ENCODE results near the gene TNFRSF4. TPM values are rescaled to one million over a fixed set of nuclear protein-coding genes. Genes with fewer than 3 reads are reported as not detected.

TNFRSF4 gene
- total and polyA plus RNA-seq, 10 of the 15 experiments (the other 5 are each of a cell fraction or from before 2014, with no cell fraction given), result 0.05 to 7.3 (median 2.5) TPM; not detected in 1

DNA sequence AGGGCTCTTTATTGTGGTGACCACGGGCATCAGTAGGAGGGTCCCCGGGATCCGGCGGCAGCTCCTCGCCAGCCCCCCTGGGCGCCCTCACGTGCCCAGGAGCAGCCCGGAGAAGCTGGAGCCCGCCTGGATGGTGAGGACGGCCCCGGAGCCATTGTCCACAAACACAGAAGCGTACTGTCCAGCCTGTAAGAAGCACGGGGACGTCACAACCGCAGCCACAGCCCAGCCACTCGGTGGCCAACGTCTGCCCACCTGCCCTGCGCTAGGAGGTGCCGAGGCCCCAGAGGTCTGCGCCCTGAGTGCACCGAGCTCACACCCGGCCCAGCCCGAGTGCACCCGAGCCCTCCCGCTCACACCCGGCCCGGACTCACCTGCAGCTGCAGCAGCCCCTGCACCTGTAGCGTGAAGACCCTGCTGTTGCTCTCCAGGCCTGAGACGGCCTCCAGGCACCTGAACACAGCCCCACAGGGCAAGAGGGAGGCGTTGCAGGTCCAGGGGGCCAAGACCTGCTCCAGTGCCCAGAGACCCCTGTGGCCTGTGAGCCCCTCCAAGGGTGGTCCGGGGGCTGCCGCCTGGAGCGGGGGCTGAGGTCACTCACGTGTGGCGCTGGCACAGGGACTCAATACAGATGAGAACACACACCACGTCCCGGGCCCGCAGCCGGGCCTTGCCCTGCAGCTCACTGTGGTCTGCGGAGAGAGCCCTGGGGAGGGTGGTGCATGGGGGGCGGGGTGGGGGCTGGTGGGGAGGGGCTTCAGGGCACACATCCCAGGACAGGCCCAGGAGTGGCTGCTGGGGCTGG is 28.7 kb upstream of the TNFRSF4 start (continued):
- no peak for TF ChIP-seq POLR2AphosphoS2 (IDR thresholded peaks at IDR 0.05; ENCODE audit: low read depth, low read length)
- TF ChIP-seq, protein P1, sequence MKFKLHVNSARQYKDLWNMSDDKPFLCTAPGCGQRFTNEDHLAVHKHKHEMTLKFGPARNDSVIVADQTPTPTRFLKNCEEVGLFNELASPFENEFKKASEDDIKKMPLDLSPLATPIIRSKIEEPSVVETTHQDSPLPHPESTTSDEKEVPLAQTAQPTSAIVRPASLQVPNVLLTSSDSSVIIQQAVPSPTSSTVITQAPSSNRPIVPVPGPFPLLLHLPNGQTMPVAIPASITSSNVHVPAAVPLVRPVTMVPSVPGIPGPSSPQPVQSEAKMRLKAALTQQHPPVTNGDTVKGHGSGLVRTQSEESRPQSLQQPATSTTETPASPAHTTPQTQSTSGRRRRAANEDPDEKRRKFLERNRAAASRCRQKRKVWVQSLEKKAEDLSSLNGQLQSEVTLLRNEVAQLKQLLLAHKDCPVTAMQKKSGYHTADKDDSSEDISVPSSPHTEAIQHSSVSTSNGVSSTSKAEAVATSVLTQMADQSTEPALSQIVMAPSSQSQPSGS (IDR thresholded peaks at IDR 0.05; ENCODE audit: low read length), result no peak

DNA sequence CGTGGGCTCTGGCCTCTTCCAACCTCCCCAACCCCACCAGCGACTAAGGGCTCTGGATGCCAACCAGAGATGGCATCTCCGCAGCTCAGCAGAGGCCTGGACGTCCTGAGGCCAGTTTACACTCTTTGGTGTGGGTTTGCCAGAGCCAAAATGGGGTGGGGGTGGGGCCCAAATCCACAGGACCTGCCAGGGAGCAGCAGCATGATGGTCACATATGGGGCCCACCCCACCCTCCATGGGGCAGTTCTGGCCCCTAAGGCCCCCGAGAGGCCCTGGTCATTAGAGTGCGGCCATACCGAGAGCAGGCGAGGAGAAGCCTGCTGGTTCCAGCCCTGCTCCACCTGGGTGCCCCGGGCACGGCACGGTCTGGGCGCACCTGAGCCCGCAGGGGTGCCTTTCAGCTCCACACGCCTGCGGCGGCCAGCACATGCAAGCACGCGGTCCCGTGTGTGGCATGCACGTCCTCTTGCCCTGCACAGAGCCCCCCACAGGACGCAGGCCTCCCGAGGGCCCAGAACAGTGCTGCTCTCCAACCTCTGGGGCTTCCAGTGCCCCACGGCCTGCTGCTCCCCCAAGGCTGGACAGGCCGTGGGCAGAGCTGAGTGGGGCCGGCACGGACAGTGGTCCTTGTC is 27.8 kb upstream of the TNFRSF4 start:
- 56% methylated on average over 26 of the region's 26 CpGs for WGBS (ENCODE audit: insufficient coverage, insufficient replicate concordance, low lambda C conversion rate, missing lambda C conversion rate)

More for the DNA sequence above, 27.8 kb upstream of the TNFRSF4 start:
- Histone ChIP-seq H3K4me2 (ENCODE audit: control insufficient read depth, insufficient read depth) (no peak overlapping the region), H3K9ac (ENCODE audit: control insufficient read depth, insufficient read depth, low read length) (no peak overlapping the region), H3K79me2 (ENCODE audit: control insufficient read depth, insufficient read depth, low read length) (no peaks in the 10 kb centered on the region), H3K36me3 (ENCODE audit: control insufficient read depth in 2 of 2, insufficient read depth in 2 of 2, low read length in 1 of 2) (no peaks in the 10 kb centered on the region), H3K27me3 (replicated peaks in 1 of 2; ENCODE audit: control insufficient read depth in 2 of 2, insufficient read depth in 2 of 2, low read length in 1 of 2) (no peaks in the 10 kb centered on the region; a peak in 1 of 4 replicates), H4K20me1 (ENCODE audit: control insufficient read depth, insufficient read depth) (no peaks in the 10 kb centered on the region), H3K4me1 (ENCODE audit: control insufficient read depth, insufficient read depth, low read length) (no peaks in the 10 kb centered on the region), H3K9me3 (replicated peaks; ENCODE audit: control insufficient read depth, insufficient read depth, low read length) (no peaks in the 10 kb centered on the region), H2AFZ (ENCODE audit: control insufficient read depth, low read depth, low read length) (no peak overlapping the region), H3K27ac (ENCODE audit: control insufficient read depth, insufficient read depth) (no peak overlapping the region), H3K4me3 (no peak overlapping the region)
- DNase-seq (ENCODE audit: low read depth, low spot score) (no peak), ATAC-seq (no peak), FAIRE-seq (no peak)
- intact Hi-C loops (cut with micrococcal nuclease; ENCODE audit: unreplicated experiment), result no loop called here
- ChIA-PET POLR2A (interaction anchor here (0.6 kb wide), 1 partner anchor 9 kb away, joined by 8 read pairs; no protein-coding TSS in a partner anchor), CTCF (no interaction called here), SMC1A (ENCODE audit: uncharacterized antibody, unreplicated experiment) (no interaction called here), RAD21 (ENCODE audit: unreplicated experiment) (interaction anchor here (1.3 kb wide), 1 partner anchor 9 kb away, joined by 4 read pairs; no protein-coding TSS in a partner anchor)
- in situ Hi-C loops (cut with MboI), result no loop called here
- no TSS peak for BruUV-seq (replicated peaks)
- TF ChIP-seq CEBPB (IDR thresholded peaks at IDR 0.05; ENCODE audit: borderline replicate concordance in 1 of 2, low read depth in 2 of 2, low read length in 2 of 2) (no peak), HDGF (IDR thresholded peaks at IDR 0.05) (no peak), SMAD5 (IDR thresholded peaks at IDR 0.05; ENCODE audit: low read depth) (no peak), POLR2A (IDR thresholded peaks at IDR 0.05; ENCODE audit: low read depth, low read length) (no peak), SRF (IDR thresholded peaks at IDR 0.05; ENCODE audit: low read depth in 2 of 2, low read length in 2 of 2) (no peak)
- TF ChIP-seq, protein P2, sequence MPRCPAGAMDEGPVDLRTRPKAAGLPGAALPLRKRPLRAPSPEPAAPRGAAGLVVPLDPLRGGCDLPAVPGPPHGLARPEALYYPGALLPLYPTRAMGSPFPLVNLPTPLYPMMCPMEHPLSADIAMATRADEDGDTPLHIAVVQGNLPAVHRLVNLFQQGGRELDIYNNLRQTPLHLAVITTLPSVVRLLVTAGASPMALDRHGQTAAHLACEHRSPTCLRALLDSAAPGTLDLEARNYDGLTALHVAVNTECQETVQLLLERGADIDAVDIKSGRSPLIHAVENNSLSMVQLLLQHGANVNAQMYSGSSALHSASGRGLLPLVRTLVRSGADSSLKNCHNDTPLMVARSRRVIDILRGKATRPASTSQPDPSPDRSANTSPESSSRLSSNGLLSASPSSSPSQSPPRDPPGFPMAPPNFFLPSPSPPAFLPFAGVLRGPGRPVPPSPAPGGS (IDR thresholded peaks at IDR 0.05; ENCODE audit: borderline replicate concordance, insufficient read depth, low read depth, low read length, poor library complexity, severe bottlenecking), result no peak
- TF ChIP-seq, protein P3, sequence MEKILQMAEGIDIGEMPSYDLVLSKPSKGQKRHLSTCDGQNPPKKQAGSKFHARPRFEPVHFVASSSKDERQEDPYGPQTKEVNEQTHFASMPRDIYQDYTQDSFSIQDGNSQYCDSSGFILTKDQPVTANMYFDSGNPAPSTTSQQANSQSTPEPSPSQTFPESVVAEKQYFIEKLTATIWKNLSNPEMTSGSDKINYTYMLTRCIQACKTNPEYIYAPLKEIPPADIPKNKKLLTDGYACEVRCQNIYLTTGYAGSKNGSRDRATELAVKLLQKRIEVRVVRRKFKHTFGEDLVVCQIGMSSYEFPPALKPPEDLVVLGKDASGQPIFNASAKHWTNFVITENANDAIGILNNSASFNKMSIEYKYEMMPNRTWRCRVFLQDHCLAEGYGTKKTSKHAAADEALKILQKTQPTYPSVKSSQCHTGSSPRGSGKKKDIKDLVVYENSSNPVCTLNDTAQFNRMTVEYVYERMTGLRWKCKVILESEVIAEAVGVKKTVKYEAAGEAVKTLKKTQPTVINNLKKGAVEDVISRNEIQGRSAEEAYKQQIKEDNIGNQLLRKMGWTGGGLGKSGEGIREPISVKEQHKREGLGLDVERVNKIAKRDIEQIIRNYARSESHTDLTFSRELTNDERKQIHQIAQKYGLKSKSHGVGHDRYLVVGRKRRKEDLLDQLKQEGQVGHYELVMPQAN (conservative IDR thresholded peaks at IDR 0.05), result no peak
